Measurements from ENCODE around the gene BBS4. TPM values are rescaled to one million over a fixed set of nuclear protein-coding genes. Genes with fewer than 3 reads are reported as not detected.
"Not testable (repeated sequence)": the region's sequence is repeated elsewhere in the genome, so short reads cannot be mapped to it uniquely, and the experiment has no call there.

Gene BBS4
- total and polyA plus RNA-seq, 2 experiments from 2014 or later = 37.9 to 86.8 TPM

- H3K4me3 ChIP-seq = no peak overlapping the region
- H3K9me3 ChIP-seq (ENCODE audit: low read depth) = no peaks in the 10 kb centered on the region
- no peak overlapping the region for H3K27ac ChIP-seq
- no peaks in the 10 kb centered on the region for H3K27me3 ChIP-seq
- DNase-seq (ENCODE audit: low read depth in 1 of 2, low spot score in 1 of 2) = no peak
- no peak for TF ChIP-seq CTCF (IDR thresholded peaks at IDR 0.05; ENCODE audit: low read depth, low read length)
- no peaks in the 10 kb centered on the region for H3K36me3 ChIP-seq
- peaks cover 9% of the 10 kb centered on the region for H3K4me1 ChIP-seq (ENCODE audit: low read depth)
These were observed 20.3 kb downstream of the BBS4 start for GRCh38 chr15:72706266-72706665.

GRCh38 chr15:72708551-72709303 lies 22.7 kb downstream of the BBS4 start:
- H3K27ac ChIP-seq = peak overlapping the region; percentile 41
- H3K4me3 ChIP-seq; H3K36me3 ChIP-seq; H3K27me3 ChIP-seq; H3K4me1 ChIP-seq (ENCODE audit: low read depth); DNase-seq (ENCODE audit: low read depth in 1 of 2, low spot score in 1 of 2); H3K9me3 ChIP-seq (ENCODE audit: low read depth): not testable (repeated sequence)

- no peak overlapping the region for H3K27ac ChIP-seq
- H3K4me1 ChIP-seq (ENCODE audit: low read depth) = no peaks in the 10 kb centered on the region
- DNase-seq (ENCODE audit: low read depth in 1 of 2, low spot score in 1 of 2) = peak; percentile 81 to 85
- H3K36me3 ChIP-seq = no peaks in the 10 kb centered on the region
- no peak overlapping the region for H3K4me3 ChIP-seq
- TF ChIP-seq CTCF (IDR thresholded peaks at IDR 0.05; ENCODE audit: low read depth, low read length) = peak; percentile 81
- H3K27me3 ChIP-seq = no peaks in the 10 kb centered on the region
- H3K9me3 ChIP-seq (ENCODE audit: low read depth) = no peaks in the 10 kb centered on the region
These were observed 36.2 kb downstream of the BBS4 start for GRCh38 chr15:72722071-72722696.

DNA sequence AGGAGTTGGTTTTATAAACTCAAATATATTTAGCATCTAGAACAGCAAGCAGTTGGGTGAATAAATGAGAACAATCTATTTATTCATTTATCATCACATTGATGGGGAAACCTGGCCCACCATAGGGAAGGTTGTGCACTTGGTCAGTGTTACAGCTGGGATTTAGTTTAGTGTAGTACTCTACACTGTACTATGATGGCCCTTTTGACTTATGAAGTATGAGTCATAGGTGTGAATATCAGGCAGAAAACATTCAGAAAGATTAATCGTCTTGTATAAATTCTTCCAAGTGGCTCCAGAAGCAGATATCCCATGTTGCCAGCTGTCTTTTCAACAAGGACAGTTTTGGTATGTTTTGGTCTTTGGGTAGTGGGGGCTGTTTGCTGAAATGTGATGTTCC lies 38.0 kb downstream of the BBS4 start:
- DNase-seq (ENCODE audit: low read depth in 1 of 2, low spot score in 1 of 2) = no peak
- no peaks in the 10 kb centered on the region for H3K9me3 ChIP-seq (ENCODE audit: low read depth)
- no peak overlapping the region for H3K27ac ChIP-seq
- no peaks in the 10 kb centered on the region for H3K36me3 ChIP-seq
- no peak overlapping the region for H3K4me3 ChIP-seq
- H3K4me1 ChIP-seq (ENCODE audit: low read depth) = no peaks in the 10 kb centered on the region
- TF ChIP-seq CTCF (IDR thresholded peaks at IDR 0.05; ENCODE audit: low read depth, low read length) = no peak
- H3K27me3 ChIP-seq = no peaks in the 10 kb centered on the region

- Histone ChIP-seq H3K27ac (no peak overlapping the region), H3K4me3 (no peak overlapping the region), H3K36me3 (no peaks in the 10 kb centered on the region), H3K4me1 (ENCODE audit: low read depth) (no peaks in the 10 kb centered on the region), H3K27me3 (no peaks in the 10 kb centered on the region), H3K9me3 (ENCODE audit: low read depth) (no peaks in the 10 kb centered on the region)
- no peak for TF ChIP-seq CTCF (IDR thresholded peaks at IDR 0.05; ENCODE audit: low read depth, low read length)
- DNase-seq (ENCODE audit: low read depth in 1 of 2, low spot score in 1 of 2) = no peak
These were observed 39.4 kb downstream of the BBS4 start for GRCh38 chr15:72725446-72725845.

- H3K4me1 ChIP-seq (ENCODE audit: low read depth); DNase-seq (ENCODE audit: low read depth in 1 of 2, low spot score in 1 of 2); H3K36me3 ChIP-seq; H3K4me3 ChIP-seq; H3K27ac ChIP-seq; H3K27me3 ChIP-seq; H3K9me3 ChIP-seq (ENCODE audit: low read depth): not testable (repeated sequence)
These were observed 39.8 kb downstream of the BBS4 start for GRCh38 chr15:72725851-72726250.

Measured in cardiac muscle cell (in vitro differentiated cells and primary cell).